Neural cell (in vitro differentiated cells): ENCODE measurements around the gene CFAP52. TPM values are rescaled to one million over a fixed set of nuclear protein-coding genes. Genes with fewer than 3 reads are reported as not detected.

Source experiments
- H2AFZ ChIP-seq: fragments of 200-600, 300-800 bp; sonication (generic), shearing (Covaris generic); 2 replicates; pipeline ENCODE4 v1.6.0; 2014; ENCODE audit warnings: low read depth, mild to moderate bottlenecking, antibody characterized with exemption, low read length, moderate library complexity
- H3F3A ChIP-seq: fragments of 200-600 bp; shearing (Covaris generic); 2 replicates; pipeline ENCODE4 v1.6.1; 2016; ENCODE audit warnings: mild to moderate bottlenecking, moderate library complexity, mixed read lengths, antibody characterized with exemption, low read length; ENCODE audit not compliant: insufficient read depth, poor library complexity, severe bottlenecking
- H3K27ac ChIP-seq: fragments of 200-600, 300-800 bp; sonication (generic), shearing (Covaris generic); 2 replicates; pipeline ENCODE4 v1.5.1; 2014; ENCODE audit warnings: mild to moderate bottlenecking, low read length, moderate library complexity
- H3K27me3 ChIP-seq: fragments of 300-800, 200-600 bp; sonication (generic), shearing (Covaris generic); 2 replicates; pipeline ENCODE4 v1.6.0; 2014; ENCODE audit warnings: mild to moderate bottlenecking, low read depth, low read length, moderate library complexity; ENCODE audit not compliant: insufficient read depth
- H3K36me3 ChIP-seq: fragments of 300-800, 200-600 bp; sonication (generic), shearing (Covaris generic); 2 replicates; pipeline ENCODE4 v1.5.1; 2014; ENCODE audit warnings: mild to moderate bottlenecking, antibody characterized with exemption, low read length, moderate library complexity; ENCODE audit not compliant: insufficient read depth
- H3K4me2 ChIP-seq: fragments of 300-800, 200-600 bp; sonication (generic), shearing (Covaris generic); 2 replicates; pipeline ENCODE4 v1.6.0; 2014; ENCODE audit warnings: mild to moderate bottlenecking, low read length
- H3K4me3 ChIP-seq: fragments of 300-800, 200-600 bp; sonication (generic), shearing (Covaris generic); 2 replicates; pipeline ENCODE4 v1.5.1; 2014; ENCODE audit warnings: mild to moderate bottlenecking, low read length, moderate library complexity
- H3K79me2 ChIP-seq: fragments of 200-600 bp; shearing (Covaris generic); replicated peaks from 2 replicates; pipeline ENCODE4 v1.6.0; 2014; ENCODE audit warnings: mild to moderate bottlenecking, low read length, moderate library complexity; ENCODE audit not compliant: insufficient read depth
- H3K9ac ChIP-seq: fragments of 300-800, 200-600 bp; sonication (generic), shearing (Covaris generic); 2 replicates; pipeline ENCODE4 v1.6.1; 2016; ENCODE audit warnings: mild to moderate bottlenecking, low read length, mixed read lengths
- H3K9me2 ChIP-seq: fragments of 200-600 bp; shearing (Covaris generic); 2 replicates; pipeline ENCODE4 v1.6.1; 2016; ENCODE audit warnings: mild to moderate bottlenecking, low read length, mixed read lengths; ENCODE audit not compliant: insufficient read depth
- H3K9me3 ChIP-seq: fragments of 200-600, 300-800 bp; sonication (generic), shearing (Covaris generic); 2 replicates; pipeline ENCODE4 v1.6.1; 2016; ENCODE audit warnings: mild to moderate bottlenecking, mixed run types, low read length, moderate library complexity, mixed read lengths
- H4K20me1 ChIP-seq: fragments of 200-600 bp; shearing (Covaris generic); 2 replicates; pipeline ENCODE4 v1.6.1; 2016; ENCODE audit warnings: mild to moderate bottlenecking, mixed run types; ENCODE audit not compliant: insufficient read depth
- EP300 ChIP-seq: fragments of 450-650 bp; conservative IDR thresholded peaks from 2 replicates; pipeline ENCODE4 v1.6.1; 2014; ENCODE audit warnings: antibody characterized with exemption, mild to moderate bottlenecking, moderate library complexity; ENCODE audit not compliant: poor library complexity, severe bottlenecking
- EZH2 ChIP-seq: fragments of 200-600, 300-800 bp; shearing (Covaris generic), sonication (generic); IDR thresholded peaks from 2 replicates; pipeline ENCODE4 v1.6.1; 2014; ENCODE audit warnings: antibody characterized with exemption, low read length, borderline replicate concordance, mild to moderate bottlenecking; ENCODE audit not compliant: insufficient read depth, poor library complexity, severe bottlenecking
- MXI1 ChIP-seq: fragments of 450-650 bp; conservative IDR thresholded peaks from 2 replicates; pipeline ENCODE4 v1.6.1; 2014; ENCODE audit warnings: antibody characterized with exemption, mild to moderate bottlenecking; ENCODE audit not compliant: poor library complexity, severe bottlenecking
- POLR2AphosphoS5 ChIP-seq: IDR thresholded peaks from 2 replicates; pipeline ENCODE4 v1.6.1; 2012
- RAD21 ChIP-seq: fragments of 450-650 bp; conservative IDR thresholded peaks from 2 replicates; pipeline ENCODE4 v1.6.1; 2014; ENCODE audit warnings: antibody characterized with exemption, mild to moderate bottlenecking, moderate library complexity
- REST ChIP-seq: IDR thresholded peaks from 2 replicates; pipeline ENCODE4 v1.6.1; 2012; ENCODE audit warnings: borderline replicate concordance
- SMC3 ChIP-seq: fragments of 450-650 bp; conservative IDR thresholded peaks from 2 replicates; pipeline ENCODE4 v1.6.1; 2014; ENCODE audit warnings: antibody characterized with exemption, mild to moderate bottlenecking, moderate library complexity; ENCODE audit not compliant: poor library complexity
- TAF1 ChIP-seq: IDR thresholded peaks from 2 replicates; pipeline ENCODE4 v1.6.1; 2012; ENCODE audit warnings: low read depth
- polyA plus RNA-seq: library from polyadenylated mRNA; depleted of rRNA; stranded (reverse); fragments of >200 nt; gene quantifications from 2 replicates; pipeline ENCODE4 v1.2.3, GENCODE V29; 2014
- TF ChIP-seq, protein P1 (sequence below): fragments of 450-650 bp; IDR thresholded peaks from 2 replicates; pipeline ENCODE4 v1.5.1; 2014; ENCODE audit warnings: antibody characterized with exemption, mild to moderate bottlenecking, moderate library complexity; ENCODE audit not compliant: poor library complexity, severe bottlenecking

Gene CFAP52
- polyA plus RNA-seq, 1 donor from 2014 or later = 1.9 TPM

GRCh38 chr17:9622961-9623360 is 46.5 kb downstream of the CFAP52 start:
- no peak overlapping the region for H3K4me3 ChIP-seq
- no peak overlapping the region for H3K4me2 ChIP-seq
- H3K79me2 ChIP-seq = no peaks in the 10 kb centered on the region
- no peaks in the 10 kb centered on the region for H3K9me3 ChIP-seq
- H3K36me3 ChIP-seq = no peaks in the 10 kb centered on the region
- H3K27me3 ChIP-seq = no peaks in the 10 kb centered on the region
- no peaks in the 10 kb centered on the region for H3F3A ChIP-seq
- no peak overlapping the region for H2AFZ ChIP-seq
- H3K9me2 ChIP-seq = no peaks in the 10 kb centered on the region
- no peak overlapping the region for H3K9ac ChIP-seq
- no peak overlapping the region for H3K27ac ChIP-seq
- no peaks in the 10 kb centered on the region for H4K20me1 ChIP-seq
- no peak for TF ChIP-seq SMC3
- TF ChIP-seq EP300 = no peak
- TF ChIP-seq, protein P1, sequence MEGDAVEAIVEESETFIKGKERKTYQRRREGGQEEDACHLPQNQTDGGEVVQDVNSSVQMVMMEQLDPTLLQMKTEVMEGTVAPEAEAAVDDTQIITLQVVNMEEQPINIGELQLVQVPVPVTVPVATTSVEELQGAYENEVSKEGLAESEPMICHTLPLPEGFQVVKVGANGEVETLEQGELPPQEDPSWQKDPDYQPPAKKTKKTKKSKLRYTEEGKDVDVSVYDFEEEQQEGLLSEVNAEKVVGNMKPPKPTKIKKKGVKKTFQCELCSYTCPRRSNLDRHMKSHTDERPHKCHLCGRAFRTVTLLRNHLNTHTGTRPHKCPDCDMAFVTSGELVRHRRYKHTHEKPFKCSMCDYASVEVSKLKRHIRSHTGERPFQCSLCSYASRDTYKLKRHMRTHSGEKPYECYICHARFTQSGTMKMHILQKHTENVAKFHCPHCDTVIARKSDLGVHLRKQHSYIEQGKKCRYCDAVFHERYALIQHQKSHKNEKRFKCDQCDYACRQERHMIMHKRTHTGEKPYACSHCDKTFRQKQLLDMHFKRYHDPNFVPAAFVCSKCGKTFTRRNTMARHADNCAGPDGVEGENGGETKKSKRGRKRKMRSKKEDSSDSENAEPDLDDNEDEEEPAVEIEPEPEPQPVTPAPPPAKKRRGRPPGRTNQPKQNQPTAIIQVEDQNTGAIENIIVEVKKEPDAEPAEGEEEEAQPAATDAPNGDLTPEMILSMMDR = no peak
- no peak for TF ChIP-seq EZH2
- TF ChIP-seq TAF1 = no peak
- no peak for TF ChIP-seq REST
- TF ChIP-seq MXI1 = no peak
- no peak for TF ChIP-seq RAD21
- no peak for TF ChIP-seq POLR2AphosphoS5

- Histone ChIP-seq H3F3A (no peaks in the 10 kb centered on the region), H3K36me3 (no peaks in the 10 kb centered on the region), H3K4me2 (no peak overlapping the region), H3K79me2 (no peaks in the 10 kb centered on the region), H4K20me1 (no peaks in the 10 kb centered on the region), H3K9me2 (no peaks in the 10 kb centered on the region), H3K4me3 (no peak overlapping the region), H3K27me3 (no peaks in the 10 kb centered on the region), H3K9ac (no peak overlapping the region), H2AFZ (no peak overlapping the region), H3K9me3 (no peaks in the 10 kb centered on the region), H3K27ac (no peak overlapping the region)
- TF ChIP-seq EZH2 = no peak
- TF ChIP-seq REST = no peak
- TF ChIP-seq RAD21 = no peak
- no peak for TF ChIP-seq EP300
- TF ChIP-seq, protein P1 = no peak
- no peak for TF ChIP-seq POLR2AphosphoS5
These were observed 52.1 kb downstream of the CFAP52 start for GRCh38 chr17:9628509-9628908.
